ENCODE results near the gene KLK5.
"Not testable (repeated sequence)": the region's sequence is repeated elsewhere in the genome, so short reads cannot be mapped to it uniquely, and the experiment has no call there.

KLK5 gene

DNA sequence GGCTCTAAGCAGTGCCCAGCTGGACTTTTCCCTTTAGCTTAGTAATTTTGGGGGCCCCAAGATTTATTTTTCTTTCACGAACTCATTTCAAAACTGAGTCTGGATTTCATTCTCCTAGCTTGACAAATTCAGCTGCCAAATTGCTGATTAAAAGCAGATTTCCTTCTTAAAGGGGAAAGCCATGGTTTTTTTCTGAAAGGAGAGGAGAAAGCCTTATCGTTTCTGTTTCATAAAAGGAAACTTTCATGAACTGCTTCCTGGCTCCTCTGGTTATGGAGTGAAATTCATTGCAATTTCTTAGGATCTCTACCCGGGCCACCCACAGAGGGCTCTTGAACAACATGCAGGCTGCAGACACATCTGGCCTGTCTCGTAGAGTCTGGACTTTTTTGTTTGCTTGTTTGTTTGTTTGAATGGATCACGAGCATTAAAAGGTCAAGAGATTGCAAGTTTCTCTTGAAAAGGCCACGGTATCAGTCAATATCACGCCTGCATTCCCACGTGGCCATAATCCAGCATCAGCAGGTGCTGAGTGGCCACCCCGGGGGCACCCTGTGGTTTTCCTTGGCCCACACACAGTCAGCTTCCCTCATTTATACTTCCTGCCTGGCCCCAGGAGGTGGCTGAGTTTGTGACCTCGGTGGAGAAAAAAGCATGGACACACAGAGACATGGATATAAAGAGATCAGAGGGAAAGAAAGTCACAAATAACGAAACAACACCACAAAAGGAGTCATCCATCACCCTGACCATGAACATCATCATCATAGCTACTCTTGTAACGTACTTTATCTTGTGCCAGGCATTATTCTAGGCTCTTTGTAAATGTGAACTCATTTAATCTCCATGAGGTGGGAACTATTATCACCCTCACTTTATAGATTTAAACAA, 31.2 kb downstream of the KLK5 start:
- DNase-seq (ENCODE audit: low read depth): no peak

DNA sequence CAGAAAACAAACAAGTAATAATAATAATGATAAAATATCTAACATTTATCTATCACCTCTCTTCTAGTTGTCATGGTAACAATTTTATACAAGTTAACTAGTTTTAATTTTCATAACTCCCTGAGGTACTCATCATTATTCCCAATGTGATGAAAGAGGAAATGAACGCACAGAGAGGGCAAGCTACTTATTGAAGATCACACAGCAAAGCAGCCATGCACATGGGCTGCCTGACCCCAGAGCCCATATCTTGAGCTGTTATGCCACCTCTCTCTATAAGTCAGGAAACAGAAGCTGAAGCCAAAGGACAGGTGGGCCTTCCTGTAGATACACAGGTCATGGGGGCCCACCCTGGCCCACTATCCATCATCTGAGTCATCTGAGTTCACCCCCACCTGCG, 36.8 kb downstream of the KLK5 start:
- DNase-seq (ENCODE audit: low read depth): no peak

DNA sequence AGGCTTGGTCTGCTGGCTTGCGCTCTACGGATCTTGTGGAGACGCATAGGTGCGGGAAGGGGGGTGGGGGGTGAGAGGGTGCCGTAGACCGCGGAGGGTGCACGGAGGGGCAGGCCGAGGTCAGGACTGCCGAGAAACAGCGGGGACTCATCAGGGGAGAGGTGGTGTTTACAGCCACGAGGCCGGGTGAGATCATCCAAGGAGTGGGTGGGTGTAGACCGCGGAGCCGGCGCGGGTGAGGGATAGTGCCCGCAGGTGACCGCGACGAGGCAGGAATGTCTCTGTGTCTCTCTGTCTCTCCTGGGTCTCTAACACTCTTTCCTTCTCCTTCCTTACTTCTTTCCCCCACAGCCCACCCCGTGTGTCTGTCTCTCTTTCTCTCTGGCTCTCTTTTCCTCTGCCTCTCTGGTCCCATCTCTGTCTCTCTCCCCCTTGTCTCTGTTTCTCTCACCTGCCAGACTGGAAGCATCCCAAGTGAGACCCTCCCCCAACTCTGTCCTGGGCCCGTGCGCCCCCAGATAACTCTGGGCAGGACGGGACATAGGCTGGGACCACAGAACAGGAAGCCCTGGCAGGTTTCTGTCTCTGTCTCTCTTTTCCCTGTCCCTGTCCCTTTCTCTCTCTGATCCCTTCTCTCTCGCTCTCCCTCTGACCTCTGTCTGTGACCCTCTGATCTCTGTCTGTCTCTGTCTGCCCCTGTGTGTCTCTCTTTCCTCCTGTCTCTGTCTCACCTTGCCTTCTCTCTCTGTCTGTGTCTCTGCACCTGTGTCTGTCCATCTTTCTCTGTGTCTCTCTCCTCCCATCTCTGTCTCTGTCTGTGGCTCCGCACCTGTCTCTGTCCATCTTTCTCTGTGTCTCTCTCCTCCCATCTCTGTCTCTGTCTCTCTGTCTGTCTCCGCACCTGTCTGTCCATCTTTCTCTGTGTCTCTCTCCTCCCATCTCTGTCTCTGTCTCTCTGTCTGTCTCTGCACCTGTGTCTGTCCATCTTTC, 39.8 kb downstream of the KLK5 start:
- DNase-seq (ENCODE audit: low read depth): no peak

DNA sequence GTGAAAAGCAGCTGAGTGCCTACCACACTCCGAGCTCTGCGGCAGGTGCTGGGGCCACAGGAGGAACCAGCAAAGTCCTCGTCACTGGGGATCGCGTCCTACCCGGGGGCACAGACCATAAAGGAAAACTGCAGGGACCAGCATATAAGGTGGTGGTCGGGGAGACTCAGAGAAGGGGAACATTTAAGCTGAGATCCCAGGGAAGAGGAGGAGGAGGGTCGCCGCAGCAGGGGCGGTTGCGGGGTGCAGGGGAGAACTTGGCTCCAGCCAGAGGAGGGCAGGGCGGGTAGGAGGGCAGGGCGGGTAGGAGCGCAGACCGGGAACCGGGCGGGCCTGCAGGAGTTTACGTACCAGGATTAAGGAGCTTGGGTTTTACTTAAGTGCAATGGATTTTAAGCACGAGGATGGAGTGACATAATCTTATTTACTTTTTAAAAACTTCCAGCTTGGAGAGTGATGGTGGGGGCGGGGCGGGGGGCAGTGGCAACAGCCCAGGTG, 40.7 kb downstream of the KLK5 start:
- DNase-seq (ENCODE audit: low read depth): no peak

DNA sequence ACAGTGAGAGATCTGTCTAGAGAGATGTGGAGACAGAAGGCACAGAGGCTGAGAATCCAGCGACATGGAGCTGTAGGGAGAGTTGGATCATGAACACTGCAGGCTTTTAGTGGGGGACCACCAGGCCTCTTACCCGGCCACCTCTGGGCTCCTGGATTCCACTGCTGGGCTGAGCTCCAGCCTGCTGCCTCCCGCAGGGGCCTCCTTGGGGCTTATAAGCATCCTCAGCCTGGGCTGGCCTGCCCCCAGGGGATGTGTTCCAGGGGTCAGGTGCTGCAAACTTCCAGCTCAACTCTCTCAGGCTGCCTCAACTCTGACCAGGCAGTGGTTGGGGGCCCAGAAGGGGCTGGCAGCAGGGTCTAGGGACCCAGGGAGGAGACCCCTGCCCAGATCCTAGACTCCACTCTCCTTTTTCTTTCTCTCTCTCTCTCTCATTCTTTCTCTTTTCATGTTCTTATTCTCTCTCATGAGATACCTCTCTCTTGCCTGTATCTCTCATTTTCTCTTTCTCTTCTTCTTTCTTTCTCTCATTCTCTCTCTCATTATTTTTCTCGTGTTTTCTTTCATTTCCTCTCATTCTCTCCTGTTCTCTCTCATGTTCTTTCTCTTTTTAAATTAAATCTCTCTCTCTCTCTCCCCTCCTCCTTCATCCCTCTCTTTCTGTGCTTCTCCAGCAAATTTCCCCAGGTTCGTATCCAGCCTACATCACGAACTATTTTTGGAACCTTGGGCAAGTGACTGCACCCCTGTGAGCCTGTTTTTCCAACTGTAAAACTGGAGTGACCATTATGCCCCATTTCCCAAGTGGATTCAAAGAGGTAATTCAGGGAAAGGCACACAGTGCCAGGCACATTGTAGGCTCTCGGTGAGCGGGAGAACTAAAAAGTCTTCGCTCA, 41.4 kb downstream of the KLK5 start, which contains the start of gene KLK4:
Gene KLK4, minus strand, starts transcription at position 190 of the 896 bp plus-strand sequence. CDS start 657 bp downstream, outside the sequence.
- DNase-seq (ENCODE audit: low read depth): no peak

GRCh38 chr19:50910722-50911121, 42.1 kb downstream of the KLK5 start:
- no peak for DNase-seq (ENCODE audit: low read depth)

DNA sequence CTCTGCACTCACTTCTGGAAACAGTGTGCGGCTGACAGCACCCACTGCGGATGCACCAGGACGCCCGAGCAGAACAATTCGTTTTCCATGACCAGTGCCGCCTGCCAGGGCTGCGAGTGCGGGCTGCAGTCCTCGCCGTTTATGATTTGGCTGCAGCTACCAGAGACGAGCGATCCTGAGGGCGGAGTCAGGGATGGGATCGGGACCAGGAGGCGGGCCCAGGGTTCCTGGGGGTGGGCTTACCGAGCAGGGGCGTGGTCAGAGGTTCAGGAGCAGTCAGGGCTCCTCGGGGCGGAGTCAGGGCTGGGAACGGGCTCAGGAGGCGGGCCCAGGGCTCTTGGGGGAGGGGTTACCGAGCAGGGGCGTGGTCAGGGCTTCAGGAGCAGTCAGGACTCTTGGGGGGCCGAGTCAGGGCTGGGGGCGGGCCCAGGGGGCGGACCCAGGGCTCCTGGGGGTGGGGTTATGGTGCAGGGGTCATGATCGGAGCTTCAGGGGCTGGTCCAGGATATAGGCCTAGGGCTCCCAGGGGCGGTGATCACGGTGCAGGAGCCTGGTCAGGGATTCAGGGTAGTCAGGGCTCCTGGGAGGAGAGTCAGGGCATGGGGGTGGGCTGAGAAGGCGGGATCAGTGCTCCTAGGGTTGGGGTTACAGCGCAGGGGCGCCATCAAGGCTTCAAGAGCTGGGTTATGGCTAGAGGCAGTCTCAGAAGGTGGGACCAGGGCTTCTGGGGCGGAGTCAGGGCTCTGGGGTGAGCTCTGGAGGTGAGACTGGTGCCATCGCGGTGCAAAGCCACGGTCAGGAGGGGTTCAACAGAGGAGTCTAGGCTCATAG, 43.4 kb downstream of the KLK5 start:
- no peak for DNase-seq (ENCODE audit: low read depth)

DNA sequence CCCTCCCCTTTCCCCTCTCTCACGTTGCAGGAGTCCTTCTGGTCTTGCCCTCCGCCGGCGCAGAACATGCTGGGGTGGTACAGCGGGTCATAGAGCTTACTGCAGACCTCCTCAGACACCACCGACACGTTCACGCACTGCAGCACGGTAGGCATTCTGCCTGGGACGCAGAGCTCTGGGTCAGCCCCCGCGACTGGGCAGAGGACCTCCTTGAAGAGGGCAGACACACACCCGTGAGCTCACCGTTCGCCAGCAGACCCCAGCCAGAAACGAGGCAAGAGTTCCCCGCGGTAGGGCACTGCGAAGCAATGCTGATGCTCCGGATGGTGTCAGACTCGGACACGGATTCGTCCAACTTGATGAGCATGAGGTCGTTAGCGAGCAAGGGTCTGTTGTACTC, 44.5 kb downstream of the KLK5 start:
- no peak for DNase-seq (ENCODE audit: low read depth)

DNA sequence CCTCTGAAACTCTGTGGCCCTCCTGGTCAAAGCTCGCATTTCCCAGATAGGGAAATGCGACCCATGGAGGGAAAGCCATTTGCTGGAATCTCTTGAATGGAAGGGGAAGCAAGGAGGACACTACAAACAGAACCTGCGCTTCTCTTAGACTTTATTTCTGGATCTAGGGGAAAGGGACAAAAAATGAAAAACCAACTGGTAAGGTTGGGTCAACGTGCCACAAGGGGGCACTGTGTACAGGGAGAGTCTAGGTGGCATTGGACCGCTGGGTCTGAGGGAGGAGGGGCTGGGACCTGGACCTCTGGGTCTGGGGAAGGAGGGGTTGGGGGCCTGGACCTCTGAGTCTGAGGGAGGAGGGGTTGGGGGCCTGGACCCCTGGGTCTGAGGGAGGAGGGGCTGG, 46.6 kb downstream of the KLK5 start:
- DNase-seq (ENCODE audit: low read depth): peak; percentile 17

- DNase-seq (ENCODE audit: low read depth): no peak
These were observed 50.2 kb downstream of the KLK5 start for GRCh38 chr19:50902640-50903039.

DNA sequence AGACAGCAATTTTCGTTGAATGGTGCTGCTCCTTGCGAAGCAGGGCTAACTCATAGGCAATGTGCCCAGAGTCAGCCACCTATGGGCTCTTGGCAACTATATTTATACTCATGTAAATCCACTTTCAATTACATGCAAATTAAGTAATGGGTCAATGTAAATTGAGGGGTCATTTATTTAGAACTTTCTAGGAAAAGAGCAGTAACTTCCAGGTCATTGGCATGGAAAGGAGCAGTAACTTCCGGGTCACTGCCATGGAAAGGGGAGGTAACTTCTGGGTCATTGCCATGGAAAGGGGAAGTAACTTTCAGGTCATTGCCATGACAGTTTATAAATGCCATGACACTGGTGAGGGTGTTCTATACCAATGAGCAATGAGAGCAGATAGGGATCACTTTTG, 53.3 kb downstream of the KLK5 start:
- DNase-seq (ENCODE audit: low read depth): no peak

DNA sequence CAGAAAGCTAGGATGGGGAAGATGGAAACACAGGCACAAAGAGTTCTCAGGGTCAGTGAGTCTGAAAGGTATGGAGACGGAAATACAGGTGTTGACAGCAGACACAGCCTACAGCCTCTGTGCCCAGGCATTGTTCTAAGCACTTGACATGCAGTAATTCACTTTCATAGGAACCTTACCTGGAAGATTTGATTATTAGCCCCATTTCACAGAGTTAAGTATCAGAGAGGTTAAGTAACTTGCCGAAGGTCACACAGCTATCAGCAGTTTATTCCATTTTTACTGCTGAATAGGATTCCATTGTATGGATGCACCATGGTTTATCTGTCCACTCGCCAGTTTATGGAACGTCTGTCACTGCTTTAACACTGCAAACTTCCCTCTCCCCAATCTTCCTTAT, 54.8 kb downstream of the KLK5 start:
- no peak for DNase-seq (ENCODE audit: low read depth)

- no peak for DNase-seq (ENCODE audit: low read depth)
These were observed 55.2 kb downstream of the KLK5 start for GRCh38 chr19:50897612-50898011.

DNA sequence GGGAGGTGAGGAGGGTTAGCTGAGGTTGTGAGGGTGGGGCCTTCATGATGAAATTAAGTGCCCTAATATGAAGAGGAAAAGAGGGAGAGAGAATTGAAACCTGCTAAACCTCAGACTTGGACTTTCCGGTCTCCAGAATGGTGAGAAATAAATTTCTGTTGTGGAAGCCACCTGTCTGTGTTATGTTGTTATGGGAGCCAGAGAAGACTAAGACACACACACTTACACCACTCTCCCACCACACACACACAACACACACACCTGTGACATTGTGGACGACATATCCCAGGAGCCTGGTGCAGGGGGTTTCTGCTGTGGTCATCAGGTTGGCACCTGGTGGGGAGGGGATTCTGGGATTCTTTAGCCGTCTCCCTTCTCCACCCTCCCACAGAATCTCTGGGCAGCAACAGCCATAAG, 55.6 kb downstream of the KLK5 start:
- DNase-seq (ENCODE audit: low read depth): no peak

GRCh38 chr19:50896591-50897190, 56.1 kb downstream of the KLK5 start:
- no peak for DNase-seq (ENCODE audit: low read depth)

- DNase-seq (ENCODE audit: low read depth): not testable (repeated sequence)
These were observed 56.7 kb downstream of the KLK5 start for GRCh38 chr19:50896089-50896590.

GRCh38 chr19:50894478-50895356, 58.1 kb downstream of the KLK5 start:
- DNase-seq (ENCODE audit: low read depth): no peak
